Measurements from ENCODE around the gene SH3D21. TPM values are rescaled to one million over a fixed set of nuclear protein-coding genes. Genes with fewer than 3 reads are reported as not detected.
A peak's percentile ranks its signal among the peaks of the same experiment; 100 is the strongest.

Gene SH3D21
- total RNA-seq, 1 experiment from 2014 or later: 1.4 TPM

DNA sequence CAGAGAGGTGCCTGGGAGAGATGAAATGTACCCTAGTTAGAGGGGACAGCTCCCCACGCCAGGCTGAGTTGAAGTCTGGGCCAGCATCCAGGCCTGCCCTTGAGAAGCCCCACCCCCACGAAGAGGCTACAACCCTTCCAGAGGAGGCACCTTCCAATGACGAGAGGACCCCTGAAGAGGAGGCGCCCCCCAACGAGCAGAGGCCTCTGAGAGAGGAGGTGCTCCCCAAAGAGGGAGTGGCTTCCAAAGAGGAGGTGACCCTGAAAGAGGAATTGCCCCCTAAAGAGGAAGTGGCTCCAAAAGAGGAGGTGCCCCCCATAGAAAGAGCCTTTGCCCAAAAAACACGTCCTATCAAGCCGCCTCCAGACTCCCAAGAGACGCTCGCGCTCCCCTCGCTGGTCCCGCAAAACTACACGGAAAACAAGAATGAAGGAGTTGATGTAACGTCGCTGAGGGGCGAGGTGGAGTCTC lies 14.2 kb downstream of the SH3D21 start:
- Histone ChIP-seq H3K9me3 (replicated peaks) (no peaks in the 10 kb centered on the region), H3K4me1 (peaks cover 3% of the 10 kb centered on the region; the same call in 1 of the 2 replicates), H3K27ac (no peak overlapping the region), H3K36me3 (peaks cover 16% of the 10 kb centered on the region; the same call in 1 of the 2 replicates), H3K4me3 (no peak overlapping the region), H3K27me3 (no peaks in the 10 kb centered on the region)
- no peak for DNase-seq

DNA sequence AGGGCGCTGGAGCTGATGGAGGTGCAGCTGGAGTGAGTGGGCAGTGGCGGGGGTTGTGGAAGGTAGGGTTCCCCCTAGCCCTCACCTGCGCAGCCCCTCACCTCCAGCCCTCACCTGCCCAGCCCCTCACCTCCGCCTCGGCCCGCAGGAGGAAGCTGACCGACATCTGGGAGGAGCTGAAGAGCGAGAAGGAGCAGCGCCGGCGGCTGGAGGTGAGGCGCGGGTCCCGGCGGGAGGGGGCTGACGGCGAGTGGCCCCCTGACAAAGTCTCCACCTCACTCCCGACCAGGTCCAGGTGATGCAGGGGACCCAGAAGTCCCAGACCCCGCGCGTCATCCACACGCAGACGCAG lies 14.6 kb downstream of the SH3D21 start:
- H3K27ac ChIP-seq: no peak overlapping the region
- H3K4me1 ChIP-seq: peaks cover 3% of the 10 kb centered on the region; the same call in 1 of the 2 replicates
- no peak for DNase-seq
- no peaks in the 10 kb centered on the region for H3K27me3 ChIP-seq
- peaks cover 16% of the 10 kb centered on the region; the same call in 1 of the 2 replicates for H3K36me3 ChIP-seq
- H3K9me3 ChIP-seq (replicated peaks): no peaks in the 10 kb centered on the region
- no peak overlapping the region for H3K4me3 ChIP-seq

DNA sequence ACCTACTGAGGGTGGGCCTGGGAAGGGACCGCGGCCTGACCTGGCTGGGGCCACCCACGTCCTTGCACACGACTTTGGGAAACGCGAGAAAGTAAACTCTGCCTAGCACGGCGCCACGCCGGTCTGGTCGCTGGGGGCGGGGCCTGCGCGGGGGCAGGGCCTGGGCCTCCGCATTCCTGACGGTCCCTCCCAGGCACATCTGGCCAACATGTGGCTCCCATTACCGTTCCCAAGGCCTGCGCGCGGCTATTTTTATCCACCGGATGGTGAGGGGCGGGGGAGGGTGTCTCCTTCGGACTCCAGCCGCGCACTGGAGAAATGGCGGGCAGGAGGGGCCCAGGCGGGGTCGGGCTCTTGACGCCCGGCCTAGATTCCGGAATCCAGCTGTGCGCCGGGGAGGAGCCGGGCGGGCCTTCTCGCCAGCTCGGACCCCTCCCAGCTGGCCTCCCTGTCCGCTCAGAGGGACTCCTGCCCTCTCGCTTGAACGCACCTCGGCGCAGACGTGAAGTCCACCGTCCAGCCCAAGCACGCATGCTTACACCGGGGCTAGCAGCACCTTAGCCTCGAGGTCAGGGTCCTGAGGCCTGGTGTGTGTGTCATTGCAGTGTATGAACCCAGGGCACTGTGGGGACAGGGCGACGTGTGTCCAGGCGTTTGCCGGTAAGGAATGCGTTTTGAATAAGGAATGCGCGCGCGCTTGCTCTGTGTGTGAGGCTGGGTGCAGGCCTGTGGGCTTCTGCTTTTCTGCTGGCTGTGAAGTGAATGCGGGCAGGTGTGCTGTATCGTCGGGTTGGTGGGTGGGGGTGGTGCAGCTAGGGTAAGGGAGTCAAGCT lies 15.2 kb downstream of the SH3D21 start:
- Histone ChIP-seq H3K9me3 (replicated peaks) (no peaks in the 10 kb centered on the region), H3K4me3 (no peak overlapping the region), H3K27ac (no peak overlapping the region), H3K36me3 (peaks cover 16% of the 10 kb centered on the region; the same call in 1 of the 2 replicates), H3K4me1 (peaks cover 3% of the 10 kb centered on the region; the same call in 1 of the 2 replicates), H3K27me3 (no peaks in the 10 kb centered on the region)
- DNase-seq: no peak

DNA sequence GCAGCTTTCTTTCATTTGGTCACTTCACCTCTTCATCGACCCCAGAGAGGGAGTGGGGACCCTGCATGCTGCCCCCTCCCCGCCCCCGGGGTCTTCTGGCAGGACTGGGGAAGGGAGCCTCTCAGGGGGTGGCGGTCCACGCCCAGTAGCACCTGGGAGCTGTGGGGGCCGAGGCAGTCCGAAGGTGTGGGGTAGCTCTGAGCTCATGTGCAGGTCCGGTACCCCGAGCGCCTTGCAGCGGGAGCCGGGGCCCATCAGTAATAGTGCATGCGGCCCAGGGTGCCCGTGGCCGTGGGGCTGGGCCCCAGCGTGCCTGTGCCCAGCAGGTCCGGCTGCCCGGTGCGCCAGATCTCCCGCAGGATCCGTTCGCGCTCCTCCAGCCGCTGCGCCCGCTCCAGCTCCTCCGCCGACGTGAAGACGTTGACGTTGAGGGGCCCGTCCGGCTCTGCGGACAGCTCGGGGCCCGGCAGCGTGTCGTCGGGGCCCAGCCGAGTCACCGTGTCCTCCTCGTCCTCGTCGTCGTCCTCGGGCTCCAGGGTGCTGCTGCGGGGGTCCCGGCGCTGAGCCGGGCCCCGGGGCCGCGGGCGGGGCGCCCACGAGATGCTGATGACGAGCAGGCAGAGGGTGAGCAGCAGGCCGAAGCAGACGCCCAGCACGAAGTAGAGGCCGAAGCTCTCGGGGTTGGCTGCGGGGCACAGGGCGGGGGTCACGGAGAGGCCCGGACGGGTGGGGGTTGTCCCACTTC lies 16.0 kb downstream of the SH3D21 start:
- H3K9me3 ChIP-seq (replicated peaks): no peaks in the 10 kb centered on the region

DNA sequence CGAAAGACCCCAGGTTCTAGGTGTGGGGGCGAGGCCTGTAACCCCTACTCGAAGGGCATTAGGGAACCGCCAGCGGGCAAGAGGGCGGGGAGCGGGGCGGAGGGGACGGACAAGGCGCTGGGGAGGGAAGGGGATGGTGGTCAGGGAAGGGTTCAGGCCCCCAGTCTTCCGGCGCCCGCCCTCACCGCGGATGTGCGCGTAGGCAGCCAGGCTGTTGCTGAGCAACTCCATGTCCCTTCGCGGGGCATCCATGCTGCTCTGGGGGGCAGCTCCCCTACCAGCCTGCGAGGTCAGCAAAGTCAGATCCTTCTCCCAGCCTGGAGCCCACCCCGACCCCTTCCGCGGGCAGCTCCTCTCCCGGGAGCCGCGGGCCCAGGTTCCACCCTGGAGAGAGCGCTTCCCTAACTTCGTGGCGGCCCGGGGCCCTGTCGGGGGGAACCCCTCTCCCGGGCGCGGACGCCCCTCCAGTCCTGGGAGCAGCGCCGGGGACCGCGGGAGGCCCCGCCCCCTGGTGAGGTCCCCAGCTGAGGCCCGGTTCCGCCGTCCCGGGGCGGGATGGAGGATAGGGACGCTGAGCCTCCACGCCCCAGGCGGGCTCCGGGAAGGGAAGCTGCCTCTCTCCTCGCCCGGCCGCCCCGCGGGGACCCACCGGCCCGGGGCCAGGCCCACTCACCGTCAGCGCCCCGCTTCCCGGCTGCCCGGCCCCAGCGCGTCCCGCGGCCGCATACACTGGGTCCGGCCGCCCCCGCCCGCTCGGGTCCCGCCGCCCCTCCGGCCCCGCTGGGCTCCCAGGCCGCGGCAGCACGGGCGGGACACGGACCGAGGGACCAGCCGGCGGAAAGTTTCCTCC lies 16.8 kb downstream of the SH3D21 start:
- peak overlapping the region; percentile 59 for H3K4me3 ChIP-seq
- DNase-seq: peak; percentile 47 to 50
- no peaks in the 10 kb centered on the region for H3K27me3 ChIP-seq
- peaks cover 12% of the 10 kb centered on the region; the same call in 1 of the 2 replicates for H3K36me3 ChIP-seq
- H3K9me3 ChIP-seq (replicated peaks): no peaks in the 10 kb centered on the region
- peaks cover 3% of the 10 kb centered on the region; the same call in 1 of the 2 replicates for H3K4me1 ChIP-seq
- no peak overlapping the region for H3K27ac ChIP-seq

More for the DNA sequence above, 16.0 kb downstream of the SH3D21 start:
- H3K27ac ChIP-seq: no peak overlapping the region
- no peak for DNase-seq
- H3K36me3 ChIP-seq: peaks cover 12% of the 10 kb centered on the region; the same call in 1 of the 2 replicates
- H3K27me3 ChIP-seq: no peaks in the 10 kb centered on the region
- no peak overlapping the region for H3K4me3 ChIP-seq
- peaks cover 3% of the 10 kb centered on the region; the same call in 1 of the 2 replicates for H3K4me1 ChIP-seq

DNA sequence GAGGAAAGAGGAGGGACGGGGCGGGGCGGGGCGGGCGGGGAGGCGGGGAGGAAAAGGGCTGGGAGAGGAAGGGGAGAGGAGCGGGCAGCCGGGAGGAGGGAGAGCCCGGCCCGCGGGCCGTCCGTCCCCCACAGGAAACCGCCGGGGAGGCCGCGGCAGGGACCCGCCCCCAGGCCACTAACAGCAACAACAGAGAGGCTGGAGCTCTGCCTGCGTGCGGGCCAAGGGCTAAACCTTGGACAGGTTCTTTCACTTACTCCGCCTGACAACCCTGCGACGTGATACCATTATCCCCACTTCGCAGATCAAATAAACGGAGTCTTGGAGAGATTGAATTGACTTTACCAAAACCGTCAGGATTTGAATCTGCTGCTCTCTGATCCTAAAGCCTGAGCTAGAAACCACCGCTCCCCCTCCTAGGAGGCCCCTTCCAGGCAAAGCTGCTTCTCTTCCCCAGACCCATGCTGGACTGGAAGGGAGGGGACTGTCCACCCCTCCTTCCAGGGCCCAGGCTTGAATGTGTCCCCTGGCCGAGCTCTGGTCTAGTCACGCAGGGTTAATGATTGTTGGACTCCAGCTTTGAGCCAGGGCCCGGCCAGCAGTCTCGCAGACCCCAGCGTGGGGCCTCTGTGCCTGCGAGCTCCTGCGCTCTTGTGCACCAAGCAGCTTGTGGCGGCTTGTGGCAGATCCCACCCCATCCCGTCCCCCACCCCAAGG lies 17.6 kb downstream of the SH3D21 start, which contains the start of gene EVA1B:
Gene EVA1B (minus strand): TSS at position 10 of the 717 bp plus-strand sequence. CDS start 608 bp downstream, outside the sequence.
- Histone ChIP-seq H3K27ac (no peak within 1 kb of the TSS), H3K4me3 (peak within 1 kb of the TSS; percentile 59), H3K36me3 (peaks cover 7% of the 10 kb centered on the region; the same call in 1 of the 2 replicates), H3K27me3 (no peaks in the 10 kb centered on the region), H3K4me1 (peaks cover 3% of the 10 kb centered on the region; the same call in 1 of the 2 replicates), H3K9me3 (replicated peaks) (no peaks in the 10 kb centered on the region)
- DNase-seq: peak; percentile 77 to 81

DNA sequence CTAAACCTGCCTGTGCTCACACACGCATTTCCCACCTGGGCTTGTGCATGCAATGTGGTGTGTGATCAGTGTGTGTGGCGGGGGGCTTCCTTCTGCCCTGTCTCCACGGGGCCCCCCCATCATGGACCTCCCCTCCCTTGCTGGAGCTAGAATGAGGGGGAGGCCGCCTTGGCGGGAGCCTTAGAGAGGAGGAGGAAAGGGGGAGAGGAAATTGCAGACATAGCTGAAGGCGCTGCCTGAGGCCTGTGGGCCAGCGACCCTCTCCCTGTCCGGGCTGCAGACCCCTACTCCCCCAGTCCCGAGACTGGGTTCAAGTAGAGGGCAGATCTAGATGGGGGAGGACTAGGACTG lies 18.2 kb downstream of the SH3D21 start:
- H3K9me3 ChIP-seq (replicated peaks): no peaks in the 10 kb centered on the region
- DNase-seq: no peak

DNA sequence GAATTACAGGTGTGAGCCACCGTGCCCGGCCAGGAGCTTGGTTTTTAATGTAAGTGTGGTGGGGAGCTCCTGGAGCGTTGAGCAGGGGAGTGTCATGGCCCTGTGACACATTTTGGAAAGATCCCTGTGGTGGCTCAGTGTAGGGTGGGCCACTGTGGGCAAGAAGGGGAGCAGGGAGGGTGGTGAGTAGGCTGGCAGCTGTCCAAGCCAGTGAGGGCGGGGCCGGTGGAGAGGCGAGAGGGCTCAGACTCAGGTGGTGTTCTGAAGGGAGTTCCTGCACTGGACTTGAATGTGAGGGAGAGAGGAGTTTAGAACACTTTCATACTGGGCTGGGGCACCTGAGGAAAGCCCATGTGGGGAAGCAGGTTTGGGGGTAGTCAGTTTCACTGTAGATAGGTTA lies 20.3 kb downstream of the SH3D21 start:
- Histone ChIP-seq H3K27ac (no peak overlapping the region), H3K4me3 (no peak overlapping the region), H3K4me1 (peaks cover 3% of the 10 kb centered on the region; the same call in 1 of the 2 replicates), H3K27me3 (no peaks in the 10 kb centered on the region), H3K9me3 (replicated peaks) (no peaks in the 10 kb centered on the region), H3K36me3 (no peaks in the 10 kb centered on the region; the same call in 1 of the 2 replicates)
- DNase-seq: no peak

More for the DNA sequence above, 18.2 kb downstream of the SH3D21 start:
- Histone ChIP-seq H3K27ac (no peak overlapping the region), H3K36me3 (peaks cover 7% of the 10 kb centered on the region; the same call in 1 of the 2 replicates), H3K4me1 (peaks cover 3% of the 10 kb centered on the region; the same call in 1 of the 2 replicates), H3K27me3 (no peaks in the 10 kb centered on the region), H3K4me3 (no peak overlapping the region)

DNA sequence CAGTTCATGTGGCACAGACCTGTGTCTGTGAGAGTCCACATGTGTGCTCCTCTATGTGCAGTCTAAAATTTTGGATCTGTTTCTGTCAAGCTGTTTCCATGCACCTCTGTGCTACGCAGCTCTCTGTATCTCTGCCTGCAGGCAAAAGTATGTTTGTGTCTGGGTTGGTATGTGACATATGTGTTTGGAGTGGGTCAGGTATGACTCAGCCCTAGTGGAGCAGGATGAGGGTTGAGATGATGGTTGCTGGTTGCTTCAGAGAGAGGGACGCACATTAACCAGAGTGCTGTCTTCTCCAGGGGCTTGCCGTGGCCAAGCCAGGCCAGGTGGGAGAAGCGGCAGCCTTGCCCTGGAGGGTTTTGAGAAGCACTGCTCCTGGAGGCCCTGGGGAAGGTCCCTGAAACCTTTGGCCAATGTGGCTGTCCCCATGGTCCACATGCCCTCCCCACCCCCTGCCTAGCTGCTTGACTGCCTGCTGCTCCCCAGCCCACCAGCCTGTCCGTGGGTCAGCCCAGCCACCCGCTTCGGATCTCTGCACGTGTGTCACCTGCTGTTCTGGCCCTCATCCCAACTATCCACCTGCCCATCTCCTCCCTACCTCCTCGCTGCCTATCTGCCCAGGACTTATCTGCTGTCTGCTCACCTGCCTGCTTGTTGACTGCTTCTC lies 21.4 kb downstream of the SH3D21 start:
- H3K27me3 ChIP-seq: no peaks in the 10 kb centered on the region
- H3K27ac ChIP-seq: no peak overlapping the region
- H3K9me3 ChIP-seq (replicated peaks): no peaks in the 10 kb centered on the region
- no peak overlapping the region for H3K4me3 ChIP-seq
- no peak for DNase-seq
- H3K4me1 ChIP-seq: peaks cover 3% of the 10 kb centered on the region; the same call in 1 of the 2 replicates
- no peaks in the 10 kb centered on the region for H3K36me3 ChIP-seq

DNA sequence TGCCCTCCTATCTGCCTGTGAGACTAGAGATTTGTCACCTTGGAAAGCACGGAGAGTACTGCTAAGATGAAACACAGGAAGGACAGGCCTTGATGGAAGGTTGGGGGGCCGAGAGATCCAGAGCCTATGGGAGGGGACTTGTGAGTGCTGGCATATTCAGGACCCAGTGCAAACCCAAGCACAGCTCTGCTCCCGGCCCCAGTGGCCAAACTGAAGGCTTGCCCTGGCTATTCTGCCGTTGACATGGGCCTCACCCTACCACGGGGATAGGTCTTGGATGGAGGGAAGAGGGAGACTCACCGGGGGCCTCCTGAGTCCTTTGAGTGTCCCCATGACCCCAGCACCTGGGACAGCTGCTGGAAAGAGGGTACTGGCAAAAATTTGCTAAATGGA lies 21.9 kb downstream of the SH3D21 start:
- Histone ChIP-seq H3K27me3 (no peaks in the 10 kb centered on the region), H3K36me3 (no peaks in the 10 kb centered on the region), H3K27ac (no peak overlapping the region), H3K4me1 (peaks cover 3% of the 10 kb centered on the region; the same call in 1 of the 2 replicates), H3K9me3 (replicated peaks) (no peaks in the 10 kb centered on the region), H3K4me3 (no peak overlapping the region)
- no peak for DNase-seq

DNA sequence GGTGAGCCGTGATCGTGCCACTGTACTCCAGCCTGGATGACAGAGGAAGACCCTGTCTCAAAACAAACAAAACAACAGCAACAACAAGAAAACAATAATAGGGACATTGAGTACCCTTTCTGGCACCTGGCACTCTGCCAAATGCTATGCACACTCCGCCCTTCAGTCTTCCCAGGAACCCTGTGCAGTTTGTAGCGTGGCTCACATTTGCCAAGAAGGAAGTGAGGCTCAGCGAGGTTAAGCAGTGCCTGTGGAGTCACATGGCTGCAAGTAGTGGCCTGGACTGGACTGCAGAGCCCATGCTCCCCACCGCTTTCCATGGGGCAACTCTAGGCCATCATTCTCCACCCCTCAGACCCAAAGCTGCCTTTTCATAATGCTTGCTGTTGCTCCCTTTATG lies 22.5 kb downstream of the SH3D21 start:
- Histone ChIP-seq H3K9me3 (replicated peaks) (no peaks in the 10 kb centered on the region), H3K4me1 (peaks cover 3% of the 10 kb centered on the region; the same call in 1 of the 2 replicates), H3K27ac (no peak overlapping the region), H3K4me3 (no peak overlapping the region), H3K27me3 (no peaks in the 10 kb centered on the region), H3K36me3 (no peaks in the 10 kb centered on the region)
- peak in 1 of 2 experiments; percentile 48 for DNase-seq

DNA sequence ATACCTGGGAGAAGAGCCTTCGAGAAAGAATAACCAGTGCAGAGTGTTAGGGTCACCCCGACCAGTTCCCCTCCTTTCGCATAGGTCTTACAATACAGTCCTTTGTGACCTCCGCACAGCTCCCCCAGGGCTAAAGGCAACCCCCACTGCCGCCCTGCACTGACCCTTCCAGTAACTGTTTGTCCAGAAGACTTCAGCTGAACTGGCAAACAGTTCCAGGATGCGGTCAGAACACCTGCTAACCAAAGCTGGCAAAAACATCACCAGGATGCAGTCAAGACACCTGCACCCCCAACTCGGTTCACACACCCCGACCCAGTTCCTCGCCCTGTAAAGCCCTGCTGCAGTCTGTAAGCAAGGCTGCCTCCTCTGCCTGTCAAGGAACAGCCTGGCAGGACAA lies 23.6 kb downstream of the SH3D21 start:
- no peak for DNase-seq
- Histone ChIP-seq H3K27ac (no peak overlapping the region), H3K27me3 (no peaks in the 10 kb centered on the region), H3K9me3 (replicated peaks) (no peaks in the 10 kb centered on the region), H3K36me3 (no peaks in the 10 kb centered on the region), H3K4me1 (no peaks in the 10 kb centered on the region), H3K4me3 (no peak overlapping the region)

DNA sequence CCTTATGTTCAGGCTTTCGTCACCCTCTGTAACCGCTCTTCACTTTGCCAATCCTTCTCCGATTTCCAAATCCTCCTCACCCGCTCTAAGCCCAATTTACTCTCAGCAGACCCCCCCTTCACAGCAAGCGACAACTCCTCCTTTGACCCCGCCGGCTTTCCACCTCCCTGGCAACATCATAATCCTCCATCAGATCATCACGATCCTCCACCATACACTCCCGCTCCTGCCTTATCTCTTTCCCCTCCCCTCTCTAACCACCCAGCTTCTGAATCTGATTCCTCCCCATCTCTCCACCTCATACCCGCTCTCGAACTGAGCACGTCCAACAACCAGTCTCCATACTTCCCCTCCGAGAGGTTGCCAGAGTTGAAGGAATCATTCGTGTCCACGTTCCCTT lies 24.8 kb downstream of the SH3D21 start:
- Histone ChIP-seq H3K4me3 (no peak overlapping the region), H3K27me3 (no peaks in the 10 kb centered on the region), H3K27ac (no peak overlapping the region), H3K4me1 (no peaks in the 10 kb centered on the region), H3K9me3 (replicated peaks) (no peaks in the 10 kb centered on the region), H3K36me3 (no peaks in the 10 kb centered on the region)
- DNase-seq: no peak
